HepG2 (cell line): ENCODE results near the gene TFEB. TPM values are rescaled to one million over a fixed set of nuclear protein-coding genes. Genes with fewer than 3 reads are reported as not detected.

ENCODE experiments used
- BRD4 ChIP-seq: sonication (generic); formaldehyde crosslinking; IDR thresholded peaks from 2 replicates; pipeline ENCODE4 v1.4.0; 2020; ENCODE audit warnings: missing genetic modification reagents
- FOXA3 ChIP-seq: IDR thresholded peaks from 2 replicates; pipeline ENCODE4 v1.6.1; 2016; ENCODE audit warnings: missing genetic modification reagents, missing compliant biosample characterization
- IRF9 ChIP-seq: sonication (generic); formaldehyde crosslinking; IDR thresholded peaks from 2 replicates; pipeline ENCODE4 v1.8.0; 2022; ENCODE audit warnings: missing genetic modification reagents, mild to moderate bottlenecking, borderline replicate concordance
- JUN ChIP-seq: sonication (generic); formaldehyde crosslinking; IDR thresholded peaks from 2 replicates; pipeline ENCODE4 v1.4.0; 2020; ENCODE audit warnings: mild to moderate bottlenecking, missing genetic modification reagents
- JUNB ChIP-seq: sonication (generic); formaldehyde crosslinking; IDR thresholded peaks from 2 replicates; pipeline ENCODE4 v1.8.0; 2022; ENCODE audit warnings: missing genetic modification reagents, mild to moderate bottlenecking, borderline replicate concordance
- KLF11 ChIP-seq: IDR thresholded peaks from 2 replicates; pipeline ENCODE4 v1.6.1; 2016; ENCODE audit warnings: missing compliant biosample characterization
- MIER3 ChIP-seq: IDR thresholded peaks from 2 replicates; pipeline ENCODE4 v1.6.1; 2016; ENCODE audit warnings: missing compliant biosample characterization, borderline replicate concordance
- STAG1 ChIP-seq: sonication (generic); formaldehyde crosslinking; IDR thresholded peaks from 2 replicates; pipeline ENCODE4 v1.4.0; 2020; ENCODE audit warnings: missing genetic modification reagents
- YY1 ChIP-seq: IDR thresholded peaks from 2 replicates; pipeline ENCODE4 v1.6.1; 2011; ENCODE audit warnings: low read length, low read depth, moderate library complexity, mild to moderate bottlenecking; ENCODE audit not compliant: insufficient read depth, insufficient replicate concordance
- ZBTB7A ChIP-seq: sonication (generic); formaldehyde crosslinking; IDR thresholded peaks from 2 replicates; pipeline ENCODE4 v1.8.0; 2022; ENCODE audit warnings: mild to moderate bottlenecking, missing genetic modification reagents
- ZMYM3 ChIP-seq: sonication (generic); formaldehyde crosslinking; IDR thresholded peaks from 2 replicates; pipeline ENCODE4 v1.5.1; 2020; ENCODE audit warnings: mild to moderate bottlenecking, missing genetic modification reagents
- ZNF512 ChIP-seq: sonication (generic); formaldehyde crosslinking; IDR thresholded peaks from 2 replicates; pipeline ENCODE4 v1.4.0; 2020; ENCODE audit warnings: mild to moderate bottlenecking, missing genetic modification reagents
- ZNF572 ChIP-seq: sonication (generic); formaldehyde crosslinking; IDR thresholded peaks from 2 replicates; pipeline ENCODE4 v1.5.1; 2020; ENCODE audit warnings: mild to moderate bottlenecking, missing genetic modification reagents
- ZNF781 ChIP-seq: sonication (generic); formaldehyde crosslinking; IDR thresholded peaks from 2 replicates; pipeline ENCODE4 v1.5.1; 2020; ENCODE audit warnings: borderline replicate concordance, mild to moderate bottlenecking, missing genetic modification reagents; ENCODE audit errors: not compliant biosample characterization
- ZSCAN29 ChIP-seq: sonication (generic); formaldehyde crosslinking; conservative IDR thresholded peaks from 2 replicates; pipeline ENCODE4 v1.4.0; 2020; ENCODE audit warnings: mild to moderate bottlenecking, missing genetic modification reagents
- polyA plus RNA-seq, 8 experiments: library from polyadenylated mRNA; depleted of rRNA in 3 of 8; stranded (reverse) in 7 of 8; unstranded in 1 of 8; fragments of >200 nt; fragmentation: Illumina TruSeq in 4 of 8; extraction: Trizol in 4 of 8; gene quantifications; 2 replicates each; pipeline versions ENCODE4 v1.2.1 to v1.2.3, GENCODE V29; 2011 to 2016; ENCODE audit warnings: low read depth in 4 of 8, missing spikeins in 1 of 8, mixed read lengths in 1 of 8; ENCODE audit not compliant: insufficient read depth in 1 of 8
- total RNA-seq, 5 experiments: library from RNA; depleted of rRNA; stranded (reverse); fragments of >200 nt; fragmentation: Illumina TruSeq; extraction: Trizol; gene quantifications; 2 replicates each; pipeline ENCODE4 v1.2.3, GENCODE V29; 2016; ENCODE audit warnings: low read depth in 1 of 5
- TF ChIP-seq, protein P1 (sequence below): sonication (generic); formaldehyde crosslinking; IDR thresholded peaks from 2 replicates; pipeline ENCODE4 v1.8.0; 2022; ENCODE audit warnings: missing genetic modification reagents, low read depth, mild to moderate bottlenecking, borderline replicate concordance
- TF ChIP-seq, protein P2 (sequence below), 2 experiments: sonication (generic) in 1 of 2; formaldehyde crosslinking in 1 of 2; IDR thresholded peaks; 2 replicates each; pipeline versions ENCODE4 v1.4.0 to v1.6.1; 2018 to 2020; ENCODE audit warnings: missing genetic modification reagents in 2 of 2, borderline replicate concordance in 1 of 2, low read depth in 1 of 2, mild to moderate bottlenecking in 1 of 2, missing biosample characterization in 1 of 2
- TF ChIP-seq, protein P3 (sequence below): sonication (generic); formaldehyde crosslinking; IDR thresholded peaks from 2 replicates; pipeline ENCODE4 v1.4.0; 2020; ENCODE audit warnings: mild to moderate bottlenecking, missing genetic modification reagents
- TF ChIP-seq, protein P4 (sequence below): sonication (generic); formaldehyde crosslinking; conservative IDR thresholded peaks from 2 replicates; pipeline ENCODE4 v1.5.0; 2020; ENCODE audit warnings: missing genetic modification reagents

TFEB gene
- total and polyA plus RNA-seq, 2 of the 13 experiments (the other 11 are each of a cell fraction or from before 2014, with no cell fraction given) = 13.3 to 18.7 TPM

DNA sequence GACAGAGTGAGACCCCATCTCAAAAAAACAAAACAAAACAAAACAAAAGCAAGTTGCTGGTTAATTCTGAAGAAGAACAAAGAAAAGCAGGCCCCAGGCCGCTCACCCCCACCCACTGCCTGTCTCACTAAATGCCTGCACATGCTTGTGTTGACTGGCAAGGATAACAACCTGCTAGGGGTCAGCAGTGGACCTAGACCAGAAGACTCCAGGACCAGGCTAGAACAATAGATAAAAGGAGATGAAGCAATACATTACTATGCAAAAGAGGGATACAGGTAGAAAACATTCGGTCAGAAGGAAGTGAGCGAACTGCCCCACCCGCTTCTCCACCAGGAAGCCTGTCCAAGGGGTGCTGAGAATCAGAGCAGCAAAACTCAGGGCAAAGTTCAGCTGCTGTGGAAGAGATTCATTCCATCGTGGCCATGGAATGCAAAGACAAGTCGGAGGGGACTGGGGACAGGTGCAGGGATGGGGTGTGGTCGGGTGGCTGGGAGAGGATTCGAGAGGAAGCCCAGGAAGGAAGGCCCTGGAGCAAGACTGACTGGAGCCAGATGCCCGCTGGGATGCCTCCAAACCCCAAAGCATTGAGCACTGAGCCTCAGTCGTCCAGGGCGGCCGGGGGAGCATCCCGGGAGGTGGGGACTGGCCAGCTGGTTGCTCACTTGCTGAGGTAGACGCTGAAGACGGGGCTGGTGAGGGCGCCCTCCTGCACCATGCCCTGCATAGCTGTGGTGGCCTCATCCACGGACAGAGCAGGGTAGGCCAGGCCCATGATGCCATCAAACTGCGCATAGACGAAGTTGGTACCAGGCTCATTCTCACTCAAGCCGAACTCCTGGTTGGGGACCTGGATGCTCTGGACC, 6.5 kb upstream of the TFEB start (continued):
- TF ChIP-seq IRF9 (CRISPR knock-in tag) (no peak), BRD4 (CRISPR knock-in tag) (no peak), JUNB (CRISPR knock-in tag) (no peak), ZBTB7A (no peak), JUN (CRISPR knock-in tag) (no peak), ZNF572 (CRISPR knock-in tag) (no peak), YY1 (no peak), MIER3 (no peak), FOXA3 (CRISPR knock-in tag) (peak; percentile 64), ZMYM3 (CRISPR knock-in tag) (no peak), ZNF781 (CRISPR knock-in tag) (no peak), ZSCAN29 (CRISPR knock-in tag) (no peak), STAG1 (CRISPR knock-in tag) (peak; percentile 54), ZNF512 (CRISPR knock-in tag) (no peak), KLF11 (CRISPR knock-in tag) (peak; percentile 37; the same call in 1 of the 2 replicates)
- TF ChIP-seq, protein P1, sequence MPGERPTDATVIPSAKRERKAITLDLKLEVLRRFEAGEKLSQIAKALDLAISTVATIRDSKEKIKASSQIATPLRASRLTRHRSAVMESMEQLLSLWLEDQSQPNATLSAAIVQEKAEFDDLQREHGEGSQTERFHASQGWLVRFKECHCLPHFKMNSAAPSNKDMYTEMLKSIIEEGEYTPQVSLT (CRISPR knock-in tag) = no peak
- TF ChIP-seq, protein P2, sequence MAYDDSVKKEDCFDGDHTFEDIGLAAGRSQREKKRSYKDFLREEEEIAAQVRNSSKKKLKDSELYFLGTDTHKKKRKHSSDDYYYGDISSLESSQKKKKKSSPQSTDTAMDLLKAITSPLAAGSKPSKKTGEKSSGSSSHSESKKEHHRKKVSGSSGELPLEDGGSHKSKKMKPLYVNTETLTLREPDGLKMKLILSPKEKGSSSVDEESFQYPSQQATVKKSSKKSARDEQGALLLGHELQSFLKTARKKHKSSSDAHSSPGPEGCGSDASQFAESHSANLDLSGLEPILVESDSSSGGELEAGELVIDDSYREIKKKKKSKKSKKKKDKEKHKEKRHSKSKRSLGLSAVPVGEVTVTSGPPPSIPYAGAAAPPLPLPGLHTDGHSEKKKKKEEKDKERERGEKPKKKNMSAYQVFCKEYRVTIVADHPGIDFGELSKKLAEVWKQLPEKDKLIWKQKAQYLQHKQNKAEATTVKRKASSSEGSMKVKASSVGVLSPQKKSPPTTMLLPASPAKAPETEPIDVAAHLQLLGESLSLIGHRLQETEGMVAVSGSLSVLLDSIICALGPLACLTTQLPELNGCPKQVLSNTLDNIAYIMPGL (CRISPR knock-in tag; IDR thresholded peaks at IDR 0.05; ENCODE audit: borderline replicate concordance in 1 of 2, low read depth in 1 of 2) = 0 out of 4 replicates have a peak, but pooled peaks of 1 of the 2 experiments have one; percentile 33
- TF ChIP-seq, protein P3, sequence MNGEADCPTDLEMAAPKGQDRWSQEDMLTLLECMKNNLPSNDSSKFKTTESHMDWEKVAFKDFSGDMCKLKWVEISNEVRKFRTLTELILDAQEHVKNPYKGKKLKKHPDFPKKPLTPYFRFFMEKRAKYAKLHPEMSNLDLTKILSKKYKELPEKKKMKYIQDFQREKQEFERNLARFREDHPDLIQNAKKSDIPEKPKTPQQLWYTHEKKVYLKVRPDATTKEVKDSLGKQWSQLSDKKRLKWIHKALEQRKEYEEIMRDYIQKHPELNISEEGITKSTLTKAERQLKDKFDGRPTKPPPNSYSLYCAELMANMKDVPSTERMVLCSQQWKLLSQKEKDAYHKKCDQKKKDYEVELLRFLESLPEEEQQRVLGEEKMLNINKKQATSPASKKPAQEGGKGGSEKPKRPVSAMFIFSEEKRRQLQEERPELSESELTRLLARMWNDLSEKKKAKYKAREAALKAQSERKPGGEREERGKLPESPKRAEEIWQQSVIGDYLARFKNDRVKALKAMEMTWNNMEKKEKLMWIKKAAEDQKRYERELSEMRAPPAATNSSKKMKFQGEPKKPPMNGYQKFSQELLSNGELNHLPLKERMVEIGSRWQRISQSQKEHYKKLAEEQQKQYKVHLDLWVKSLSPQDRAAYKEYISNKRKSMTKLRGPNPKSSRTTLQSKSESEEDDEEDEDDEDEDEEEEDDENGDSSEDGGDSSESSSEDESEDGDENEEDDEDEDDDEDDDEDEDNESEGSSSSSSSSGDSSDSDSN (CRISPR knock-in tag) = peak; percentile 40; the same call in 1 of the 2 replicates
- TF ChIP-seq, protein P4, sequence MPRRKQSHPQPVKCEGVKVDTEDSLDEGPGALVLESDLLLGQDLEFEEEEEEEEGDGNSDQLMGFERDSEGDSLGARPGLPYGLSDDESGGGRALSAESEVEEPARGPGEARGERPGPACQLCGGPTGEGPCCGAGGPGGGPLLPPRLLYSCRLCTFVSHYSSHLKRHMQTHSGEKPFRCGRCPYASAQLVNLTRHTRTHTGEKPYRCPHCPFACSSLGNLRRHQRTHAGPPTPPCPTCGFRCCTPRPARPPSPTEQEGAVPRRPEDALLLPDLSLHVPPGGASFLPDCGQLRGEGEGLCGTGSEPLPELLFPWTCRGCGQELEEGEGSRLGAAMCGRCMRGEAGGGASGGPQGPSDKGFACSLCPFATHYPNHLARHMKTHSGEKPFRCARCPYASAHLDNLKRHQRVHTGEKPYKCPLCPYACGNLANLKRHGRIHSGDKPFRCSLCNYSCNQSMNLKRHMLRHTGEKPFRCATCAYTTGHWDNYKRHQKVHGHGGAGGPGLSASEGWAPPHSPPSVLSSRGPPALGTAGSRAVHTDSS = no peak
